GM19324 (cell line): ENCODE results near the gene MACROD2.

Experiments
- ATAC-seq: cut with Tn5 transposase; IDR thresholded peaks from one replicate; pipeline ENCODE4 v1.9.1; 2021; ENCODE audit warnings: mild to moderate bottlenecking, moderate library complexity; ENCODE audit not compliant: unreplicated experiment, low FRiP score

Gene MACROD2

DNA sequence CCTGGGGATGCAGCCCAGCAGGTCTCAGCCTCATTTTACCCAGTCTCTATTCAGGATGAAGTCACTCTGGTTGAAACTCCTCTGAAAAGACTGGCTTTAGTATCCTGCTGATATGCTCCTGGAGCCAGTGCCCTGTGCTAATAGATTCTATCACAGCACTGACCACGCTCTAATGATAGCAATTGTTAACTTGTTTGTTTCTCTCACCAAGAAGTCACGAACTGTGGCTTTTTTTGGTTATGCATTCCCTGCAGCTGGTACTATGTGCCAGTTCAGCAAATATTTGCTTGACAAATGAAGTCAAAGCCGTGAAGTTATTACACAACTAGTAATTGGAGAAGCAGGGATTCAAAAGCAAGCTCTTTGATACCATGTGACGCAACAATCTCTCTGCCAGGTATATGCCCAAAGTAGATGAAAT is 1823.3 kb downstream of the MACROD2 start:
- ATAC-seq: no peak

DNA sequence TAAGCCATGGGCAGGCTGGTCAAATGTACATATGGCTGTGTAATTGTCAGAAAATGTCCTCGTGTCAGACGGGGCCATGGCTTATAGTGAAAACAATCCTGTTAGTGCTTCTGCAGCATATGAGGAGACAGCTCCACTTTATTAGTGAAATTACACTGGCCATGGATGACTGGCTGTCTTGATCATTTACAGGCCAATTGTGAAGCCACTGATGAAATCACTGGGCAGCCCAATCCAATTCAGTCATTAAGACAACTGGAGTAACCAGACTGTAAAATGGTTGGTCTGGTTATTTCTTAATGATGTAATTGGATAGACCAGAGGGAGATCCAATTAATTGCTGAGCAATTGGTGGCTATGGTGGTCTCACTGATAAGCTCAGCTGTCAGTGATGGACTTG is 1828.4 kb downstream of the MACROD2 start:
- ATAC-seq: no peak

DNA sequence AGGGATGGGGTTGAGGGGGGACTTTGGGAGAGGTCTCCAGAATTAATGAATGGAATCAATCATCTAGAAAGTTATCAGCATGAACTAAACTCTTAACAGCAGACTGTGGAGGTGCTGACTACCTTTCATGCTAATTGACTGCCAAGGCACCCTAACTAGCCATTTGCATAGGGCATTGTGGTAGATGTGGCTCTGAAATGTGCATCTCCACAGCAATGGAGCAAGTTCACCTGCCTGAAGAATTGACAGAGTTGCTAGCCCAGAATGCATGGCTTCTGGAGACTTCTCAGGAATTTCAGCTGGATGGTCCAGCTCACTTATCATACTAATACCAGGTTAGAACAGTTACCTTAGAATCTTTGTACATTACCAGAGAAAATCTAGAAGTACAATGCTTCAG is 1832.3 kb downstream of the MACROD2 start:
- ATAC-seq: no peak

DNA sequence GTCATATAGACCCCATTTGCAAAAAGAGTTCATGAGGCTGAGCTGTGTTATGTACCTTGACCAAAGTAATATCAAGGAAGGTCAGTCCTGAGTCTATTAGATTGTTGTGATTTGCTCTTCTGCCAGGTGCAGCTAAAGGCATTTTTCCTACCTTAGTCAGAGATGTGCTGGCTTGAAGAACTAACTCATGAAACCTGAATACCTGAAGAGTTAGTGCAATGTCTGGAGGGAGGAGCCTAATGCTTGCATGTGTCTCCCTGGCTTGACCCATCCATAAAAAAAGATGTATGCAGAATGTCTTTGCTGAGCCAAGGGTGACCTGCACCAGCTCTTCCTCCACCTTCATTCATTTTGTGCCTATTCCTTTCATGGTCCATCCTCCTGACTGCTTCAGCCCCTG is 1835.9 kb downstream of the MACROD2 start:
- no peak for ATAC-seq

DNA sequence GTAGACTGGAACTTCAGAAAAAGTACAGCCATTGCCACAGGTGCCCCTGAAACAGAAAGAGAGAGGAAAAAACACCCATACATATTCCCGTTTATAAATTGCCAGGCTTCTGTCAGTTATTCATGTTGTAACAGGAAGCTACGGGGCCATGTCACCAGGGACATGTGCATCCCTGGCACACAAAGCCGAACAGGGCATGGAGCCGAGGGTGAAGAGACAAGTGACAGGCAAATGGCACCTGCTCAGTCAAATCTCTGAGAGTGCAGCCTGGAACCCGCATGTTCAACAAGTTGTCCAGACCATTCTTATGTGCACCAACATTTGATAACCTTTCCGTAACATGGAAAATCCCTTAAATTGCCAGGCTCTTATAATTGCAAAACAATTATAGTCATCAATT is 1837.2 kb downstream of the MACROD2 start:
- no peak for ATAC-seq

DNA sequence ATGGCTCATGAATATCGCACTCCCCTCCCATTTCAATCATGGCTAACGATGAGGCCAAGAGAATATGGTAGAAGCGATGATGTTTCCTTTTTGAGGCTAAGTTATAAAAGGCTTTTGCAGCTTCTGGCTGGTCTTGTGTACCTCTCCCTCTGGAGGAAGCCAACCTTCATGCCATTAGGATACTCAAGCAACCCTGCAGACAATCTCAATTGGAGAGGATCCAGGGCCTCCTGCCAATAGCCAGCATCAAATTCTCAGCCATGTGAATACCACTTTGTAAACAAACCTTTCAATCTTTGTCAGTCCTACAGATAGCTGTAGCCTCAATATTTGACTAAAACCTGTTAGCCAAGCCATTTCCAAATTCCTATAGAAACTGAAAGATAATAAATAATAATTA is 1839.5 kb downstream of the MACROD2 start:
- ATAC-seq: no peak

DNA sequence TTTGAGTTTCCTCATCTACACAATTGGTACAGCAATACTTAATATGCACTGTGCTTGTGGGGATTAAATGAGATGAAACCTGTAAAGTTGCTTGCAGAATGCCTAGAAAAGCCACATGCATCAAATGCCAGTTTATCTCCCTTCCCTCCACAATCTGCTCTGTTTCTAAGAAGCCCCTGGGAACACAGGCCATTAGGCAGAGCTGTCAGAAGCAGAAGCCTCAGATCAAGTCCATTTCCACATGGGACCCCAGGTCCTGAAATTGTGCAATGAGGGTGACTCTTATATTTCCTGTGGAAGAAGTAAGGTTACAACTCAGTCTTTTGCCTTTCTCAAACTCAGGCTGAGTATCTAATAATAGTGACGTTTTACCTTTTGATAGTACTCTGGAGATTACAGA is 1840.5 kb downstream of the MACROD2 start:
- no peak for ATAC-seq

DNA sequence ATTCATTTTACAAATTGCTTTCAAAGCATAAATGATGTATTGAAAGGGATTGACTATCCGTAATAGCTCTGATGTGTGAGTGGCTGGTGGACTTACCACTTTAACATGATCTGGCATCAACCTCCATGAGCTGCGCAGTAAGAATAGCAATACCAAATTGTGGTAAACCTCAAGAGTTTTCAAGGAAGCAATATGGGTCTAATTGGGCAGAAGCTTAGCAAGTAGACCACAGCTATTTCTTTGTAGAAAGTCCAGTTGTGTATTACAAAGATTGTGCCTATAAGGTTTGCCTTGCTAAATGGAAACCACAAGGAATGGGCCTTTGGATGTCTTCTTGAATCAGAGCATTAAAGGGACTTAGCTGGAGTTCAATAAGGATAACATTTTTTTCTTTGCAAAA is 1841.3 kb downstream of the MACROD2 start:
- no peak for ATAC-seq

DNA sequence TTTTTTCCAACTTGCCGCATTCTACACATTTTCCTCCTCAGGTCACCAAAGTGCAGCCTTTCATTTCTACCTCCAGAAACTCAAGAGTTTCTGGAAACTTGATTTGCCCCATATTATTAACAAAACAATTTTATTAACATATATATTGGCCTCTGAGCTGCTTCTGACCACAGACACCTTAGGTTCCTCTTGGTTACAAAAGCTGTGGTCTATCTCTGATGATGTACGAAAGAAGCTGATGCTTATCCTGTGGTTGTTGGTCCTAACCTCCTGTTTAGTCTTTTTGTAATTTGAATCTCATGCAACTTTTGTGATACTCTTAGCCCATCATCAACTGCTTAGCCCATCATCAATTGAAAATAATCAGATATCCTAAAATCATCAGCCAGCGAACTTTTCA is 1842.2 kb downstream of the MACROD2 start:
- no peak for ATAC-seq

DNA sequence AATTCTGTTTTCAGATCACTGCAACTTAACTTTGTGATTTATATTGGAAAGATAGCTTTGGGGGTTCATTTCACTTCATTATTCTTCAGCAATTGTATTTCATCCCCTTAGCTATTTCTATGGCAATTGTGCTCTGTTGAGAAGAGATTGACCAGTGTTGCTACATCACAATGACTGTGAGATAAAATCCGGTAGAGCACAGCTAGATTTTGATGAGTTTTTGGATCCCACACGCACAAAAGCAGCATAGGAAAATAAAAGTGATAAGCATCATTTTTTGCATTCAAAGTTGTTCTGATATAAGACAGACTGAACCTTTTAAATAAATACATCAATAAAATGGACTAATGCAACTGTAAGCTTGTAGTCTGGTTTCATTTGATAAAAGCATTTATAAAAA is 1843.2 kb downstream of the MACROD2 start:
- no peak for ATAC-seq

DNA sequence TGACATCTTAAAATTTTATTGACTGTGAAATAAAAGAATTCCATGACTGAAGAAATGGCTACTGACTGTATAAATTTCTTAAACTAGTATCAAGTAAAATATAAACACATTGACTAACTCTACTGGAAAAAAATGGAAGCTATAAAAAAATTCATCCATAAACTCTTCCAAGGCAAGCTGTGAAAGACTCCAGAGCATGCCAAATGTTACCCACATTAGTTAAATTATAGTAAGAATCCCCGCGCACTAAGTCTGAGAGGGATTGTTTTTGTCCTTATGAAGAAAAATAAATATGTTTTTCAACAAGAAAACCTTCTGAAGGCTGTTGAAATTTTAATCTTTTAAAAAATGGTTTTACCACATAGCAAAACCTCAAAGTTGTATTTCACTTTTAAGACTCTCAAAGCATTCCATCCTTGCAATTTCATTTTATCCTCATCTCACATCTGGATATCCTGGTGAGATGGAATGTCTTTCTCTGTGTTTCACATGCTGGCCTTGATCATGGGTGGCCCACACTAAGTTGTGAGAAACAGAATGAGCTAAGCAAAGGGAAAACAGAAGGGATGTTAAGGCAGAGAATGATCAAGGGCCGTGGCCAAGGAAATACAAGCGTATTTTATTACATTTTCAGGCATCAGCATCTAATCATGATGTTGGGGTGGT is 1845.5 kb downstream of the MACROD2 start:
- ATAC-seq: no peak

DNA sequence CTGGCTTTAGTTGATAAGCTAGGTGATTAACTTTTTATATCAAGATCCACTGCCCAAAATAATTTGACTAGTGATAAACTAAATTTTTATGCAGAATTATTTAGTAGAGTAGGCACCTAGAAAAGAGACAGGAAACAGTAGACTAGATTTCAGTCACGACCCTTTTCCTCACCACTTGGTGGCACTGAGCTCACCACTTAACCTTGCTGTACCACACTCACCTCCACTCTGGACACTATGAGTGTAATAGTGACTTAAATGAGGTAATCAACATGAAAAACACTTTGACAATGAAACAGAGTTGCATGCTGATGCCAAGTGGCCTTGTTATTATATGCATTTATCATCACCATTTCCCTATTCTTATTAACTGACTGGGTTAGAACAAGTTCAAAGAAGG is 1847.6 kb downstream of the MACROD2 start:
- ATAC-seq: no peak

DNA sequence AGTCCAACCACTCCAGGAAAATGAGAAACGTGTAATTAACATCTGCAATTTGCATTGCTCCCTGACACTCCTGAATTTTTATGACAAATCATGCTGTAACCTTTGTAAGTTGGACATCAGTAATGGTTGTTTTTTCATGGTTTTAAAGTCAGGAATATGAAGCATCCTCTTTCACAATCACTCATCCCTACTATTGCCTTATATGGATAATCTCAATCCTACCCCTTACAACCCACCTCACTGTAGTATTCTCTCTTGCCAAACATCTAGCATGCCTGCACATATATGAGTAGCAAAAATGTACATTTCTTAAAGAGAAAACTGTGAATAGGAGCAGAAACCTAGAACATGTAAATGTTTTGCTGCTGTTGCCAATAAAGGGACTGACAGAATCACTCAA is 1848.5 kb downstream of the MACROD2 start:
- no peak for ATAC-seq

DNA sequence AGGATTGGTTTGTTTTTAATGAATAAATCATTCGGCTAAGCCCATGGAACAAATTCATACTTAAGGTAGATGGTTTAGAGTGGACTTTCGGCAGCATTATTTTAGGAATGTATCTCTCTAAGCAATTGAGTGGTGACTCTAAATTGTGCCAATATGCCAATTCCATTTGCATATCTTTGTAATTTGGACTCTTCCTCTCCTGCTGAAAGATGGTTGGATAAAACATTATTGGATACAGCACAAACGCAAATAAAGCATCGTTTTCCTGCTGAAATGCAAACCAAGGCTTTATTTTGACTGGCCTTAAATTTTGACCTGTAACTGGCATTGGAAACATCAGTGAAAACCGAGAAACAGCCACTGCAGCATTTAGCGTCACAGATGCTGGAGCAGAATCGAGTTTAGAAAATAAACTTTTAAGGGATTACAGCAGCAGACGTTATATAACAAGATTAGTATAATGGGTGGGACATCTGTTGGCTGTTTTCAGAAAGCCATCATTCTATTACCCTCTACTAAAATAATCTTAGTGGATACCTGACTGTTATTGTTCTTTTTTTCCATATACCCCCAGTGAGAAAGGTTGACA is 1852.0 kb downstream of the MACROD2 start:
- ATAC-seq: no peak

DNA sequence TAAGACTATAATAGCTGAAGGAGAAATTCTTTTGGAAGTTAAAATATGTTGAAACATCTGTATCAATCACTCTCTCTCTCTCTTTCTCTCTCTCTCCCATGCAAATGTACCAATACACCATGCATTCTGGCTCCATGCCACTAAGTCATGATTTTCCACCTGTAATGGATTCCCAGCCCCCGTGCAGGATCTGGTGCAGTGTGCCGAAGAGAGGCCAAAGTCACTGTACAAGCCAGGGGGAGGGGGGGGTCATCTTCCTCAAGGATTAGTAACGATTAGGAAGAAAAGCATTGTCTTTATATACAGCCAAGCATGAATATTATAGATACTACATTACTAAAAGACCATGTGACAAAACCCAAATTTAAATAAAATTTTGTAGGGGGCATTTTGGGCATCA is 1852.8 kb downstream of the MACROD2 start:
- ATAC-seq: no peak

DNA sequence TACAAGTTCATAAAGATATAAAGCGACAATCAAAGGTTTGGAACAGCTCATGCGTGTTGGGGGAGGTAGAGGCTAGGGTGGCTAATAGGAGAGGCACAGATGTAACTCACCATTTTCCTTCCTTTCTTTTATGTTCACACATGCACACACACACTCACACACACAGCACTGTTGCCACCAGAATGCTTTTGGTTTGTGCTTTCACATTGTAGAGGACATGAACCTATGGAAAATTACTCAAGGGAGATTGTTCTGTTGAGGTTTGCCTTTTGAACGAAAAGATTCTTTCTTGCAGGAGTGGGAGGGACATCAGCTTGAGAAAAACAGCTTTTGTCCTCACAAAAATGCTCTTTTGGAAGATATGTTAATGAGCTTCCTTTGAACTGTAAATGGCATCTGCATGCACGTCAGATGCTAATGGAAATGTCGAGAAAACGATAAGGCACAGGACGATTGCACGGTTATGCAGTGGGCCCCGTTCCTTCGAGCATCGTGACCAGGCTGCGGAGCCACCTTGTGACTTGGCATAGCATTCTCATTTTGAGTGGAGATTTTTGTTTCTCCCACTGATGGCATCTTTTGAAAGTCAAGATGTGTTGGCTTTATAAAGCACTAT is 1853.8 kb downstream of the MACROD2 start:
- no peak for ATAC-seq

DNA sequence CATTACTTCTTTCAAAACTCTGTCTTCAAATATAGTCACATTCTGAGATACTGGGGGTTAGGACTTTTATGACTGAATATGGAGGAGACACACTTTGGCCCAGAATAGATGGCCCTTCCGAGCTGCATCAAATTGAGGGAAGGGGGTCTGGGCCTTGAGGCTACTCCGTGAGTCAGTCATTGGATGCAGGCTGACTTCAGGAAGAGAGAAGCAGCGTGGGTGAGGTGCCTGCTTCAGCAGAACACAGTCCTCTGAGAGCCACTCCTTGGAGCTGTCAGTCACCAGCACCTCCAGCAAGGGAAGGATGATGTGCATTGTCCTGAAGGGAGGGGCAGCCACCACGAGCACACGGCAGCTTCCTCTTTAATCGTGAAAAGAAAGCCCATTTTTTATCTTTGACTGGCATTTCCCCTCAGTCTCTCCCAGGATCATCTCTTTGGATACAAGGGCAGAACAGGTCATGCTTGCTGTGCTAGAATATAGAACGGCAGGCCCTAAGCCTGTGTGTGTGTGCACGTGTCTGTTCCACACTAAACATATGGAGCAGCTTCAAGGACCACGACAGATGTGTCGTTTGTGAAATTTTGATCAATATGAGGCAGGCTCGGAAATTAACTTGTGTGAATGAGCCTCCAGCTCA is 1856.4 kb downstream of the MACROD2 start:
- no peak for ATAC-seq

DNA sequence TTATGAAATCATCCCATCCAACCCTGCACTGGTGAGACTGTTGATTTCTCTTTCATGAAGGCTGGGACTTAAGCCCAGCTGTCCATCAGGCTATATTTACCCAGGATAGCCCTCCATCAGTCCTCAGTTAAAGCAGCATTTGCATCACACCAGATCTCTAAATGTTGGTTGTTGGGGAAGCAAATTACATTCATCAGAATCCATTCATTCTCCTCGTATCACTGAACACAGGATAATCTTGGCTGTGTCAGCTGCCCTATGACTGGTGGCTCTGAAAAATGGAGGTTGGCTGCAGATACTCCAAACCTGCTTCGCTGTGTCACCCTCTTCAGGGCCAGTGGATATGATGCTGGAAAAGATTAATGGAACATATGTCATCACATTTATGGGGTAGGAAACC is 1859.6 kb downstream of the MACROD2 start:
- no peak for ATAC-seq

DNA sequence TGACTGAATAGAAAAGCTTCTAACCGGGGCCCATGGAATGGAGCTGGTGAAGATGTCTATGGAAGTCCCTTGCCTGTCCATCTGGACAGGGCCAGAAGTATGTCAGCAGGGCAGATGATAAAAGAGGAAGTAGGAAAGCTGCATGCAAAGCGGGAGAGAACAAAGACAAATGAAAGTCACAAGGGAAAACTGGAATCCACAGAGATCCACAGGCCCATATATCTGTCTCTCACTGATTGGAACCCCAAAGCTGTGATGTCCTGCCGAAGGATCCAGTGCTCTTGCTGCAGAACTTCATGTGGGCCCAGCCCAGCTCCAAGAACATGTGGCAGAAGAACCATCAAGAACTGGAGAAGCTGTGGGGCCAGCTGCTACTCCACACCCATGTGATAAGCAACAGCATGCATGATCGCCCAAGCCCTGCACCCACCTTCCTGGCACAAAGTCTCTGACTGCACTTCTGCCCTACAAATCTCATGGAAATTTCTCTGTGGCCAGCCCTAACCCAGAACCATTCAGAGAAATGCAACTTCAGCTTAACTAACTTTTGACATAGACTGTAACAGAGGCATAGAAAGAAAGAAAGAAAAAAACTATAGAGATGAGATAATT is 1862.0 kb downstream of the MACROD2 start:
- ATAC-seq: peak; percentile 52

DNA sequence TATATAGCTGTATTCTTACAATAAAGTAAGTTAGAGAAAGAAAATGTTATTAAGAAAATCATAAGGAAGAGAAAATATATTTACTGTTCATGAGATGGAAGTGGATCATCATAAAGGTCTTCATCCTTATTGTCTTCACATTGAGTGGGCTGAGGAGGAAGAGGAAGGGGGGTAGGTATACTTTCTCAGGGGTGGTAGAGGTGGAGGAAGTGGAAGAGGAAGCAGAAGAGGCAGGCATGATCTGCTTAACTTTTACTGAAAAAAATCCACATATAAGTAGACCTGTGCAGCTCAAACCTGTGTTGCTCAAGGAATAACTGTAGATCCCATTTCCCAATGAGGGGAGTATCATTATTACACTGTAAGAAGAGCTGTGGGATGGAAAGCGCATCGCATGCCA is 1863.7 kb downstream of the MACROD2 start:
- ATAC-seq: no peak

DNA sequence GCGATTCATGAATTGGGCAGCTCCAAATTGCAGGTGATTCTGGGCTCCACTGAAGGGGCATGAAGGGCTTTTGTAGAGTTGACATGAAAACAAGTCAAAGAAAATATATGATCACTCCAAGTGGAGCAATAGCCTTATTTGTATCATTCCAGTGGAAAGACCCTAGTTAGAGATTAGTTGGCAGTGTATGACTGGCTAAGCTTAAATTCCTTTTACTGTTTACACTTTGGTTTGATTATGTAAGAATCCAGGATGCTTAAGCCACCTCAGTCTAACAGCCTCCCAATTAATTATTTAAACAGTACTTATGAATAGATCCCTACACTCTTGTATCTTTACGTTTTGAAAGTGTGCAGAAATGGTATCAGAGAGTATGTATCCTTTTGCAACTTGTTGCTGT is 1865.5 kb downstream of the MACROD2 start:
- ATAC-seq: no peak
